GM18511 (cell line): ENCODE measurements around the gene MAP3K3.

Source experiments
- ATAC-seq: cut with Tn5 transposase; IDR thresholded peaks from one replicate; pipeline ENCODE4 v1.9.1; 2021; ENCODE audit warnings: mild to moderate bottlenecking, moderate library complexity; ENCODE audit not compliant: unreplicated experiment

Gene MAP3K3

DNA sequence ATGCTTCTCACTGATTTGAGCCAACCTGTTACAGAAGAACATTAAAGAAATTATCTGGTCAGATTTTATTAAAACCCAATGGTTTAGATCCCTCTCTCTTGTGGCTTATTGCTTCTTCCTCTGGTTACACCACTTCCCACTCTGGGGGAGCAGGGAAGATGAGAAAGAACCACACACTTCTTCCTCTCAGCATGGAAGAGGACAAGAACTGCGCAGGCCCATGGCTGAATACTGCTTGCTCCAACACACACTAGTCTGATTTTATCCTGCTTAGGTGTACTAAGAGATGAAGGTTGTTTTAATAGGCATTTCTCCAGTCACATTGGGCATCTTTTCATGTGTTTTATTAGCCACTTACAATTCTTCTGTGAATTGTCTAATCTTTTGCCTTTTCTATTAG lies 27.6 kb downstream of the MAP3K3 start:
- ATAC-seq = no peak

DNA sequence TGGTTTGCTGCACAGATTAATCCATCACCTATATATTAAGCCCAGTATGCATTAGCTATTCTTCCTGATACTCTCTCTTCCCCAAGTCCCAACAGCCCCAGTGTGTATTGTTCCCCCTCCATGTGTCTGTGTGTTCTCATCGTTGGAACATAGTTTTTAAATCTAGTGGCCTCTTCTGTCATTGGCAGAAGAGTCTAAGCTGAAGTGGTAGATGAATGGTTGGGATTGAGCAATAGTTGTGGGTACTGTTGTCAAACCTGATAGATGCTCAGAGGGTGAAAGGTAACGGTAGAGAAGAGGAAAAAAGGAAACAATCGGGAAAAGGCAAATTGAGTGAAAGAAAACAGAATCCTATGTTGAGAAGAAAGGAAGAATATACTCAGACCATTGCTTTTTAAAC lies 29.9 kb downstream of the MAP3K3 start:
- no peak for ATAC-seq

DNA sequence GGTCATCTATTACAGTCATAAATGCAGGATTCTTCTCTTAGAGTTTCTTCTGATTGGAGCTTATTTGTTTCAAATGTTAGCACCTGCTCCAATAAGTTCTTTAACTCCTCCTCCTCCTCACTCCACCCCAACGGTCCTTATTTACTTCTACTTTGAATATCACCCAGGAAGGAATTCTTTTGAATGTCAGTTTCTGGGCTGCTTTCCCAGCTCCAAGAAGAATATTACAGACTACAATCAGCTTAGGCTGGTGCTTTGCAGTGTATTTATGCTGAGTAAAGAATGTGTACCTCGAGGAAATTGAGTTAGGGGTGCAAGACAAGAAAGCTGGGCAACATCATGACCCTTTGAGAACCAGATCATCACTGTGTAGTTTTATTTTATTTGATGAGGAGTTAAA lies 30.8 kb downstream of the MAP3K3 start:
- no peak for ATAC-seq

DNA sequence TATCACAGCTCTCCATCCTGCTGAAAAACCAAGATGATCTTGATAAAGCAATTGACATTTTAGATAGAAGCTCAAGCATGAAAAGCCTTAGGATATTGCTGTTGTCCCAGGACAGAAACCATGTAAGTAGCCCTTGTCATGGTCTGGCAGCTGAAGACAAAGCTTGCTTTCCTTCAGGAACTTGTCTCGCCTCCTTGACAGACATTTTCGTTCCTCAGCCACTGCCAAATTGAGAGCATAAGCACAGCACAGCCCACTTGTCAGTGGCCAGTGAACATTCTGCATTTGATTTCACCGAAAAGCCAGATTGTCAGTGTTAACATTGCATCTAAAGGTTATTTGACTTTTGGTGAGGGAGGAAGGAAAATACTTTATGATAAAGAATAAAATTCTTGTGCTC lies 35.6 kb downstream of the MAP3K3 start:
- no peak for ATAC-seq

DNA sequence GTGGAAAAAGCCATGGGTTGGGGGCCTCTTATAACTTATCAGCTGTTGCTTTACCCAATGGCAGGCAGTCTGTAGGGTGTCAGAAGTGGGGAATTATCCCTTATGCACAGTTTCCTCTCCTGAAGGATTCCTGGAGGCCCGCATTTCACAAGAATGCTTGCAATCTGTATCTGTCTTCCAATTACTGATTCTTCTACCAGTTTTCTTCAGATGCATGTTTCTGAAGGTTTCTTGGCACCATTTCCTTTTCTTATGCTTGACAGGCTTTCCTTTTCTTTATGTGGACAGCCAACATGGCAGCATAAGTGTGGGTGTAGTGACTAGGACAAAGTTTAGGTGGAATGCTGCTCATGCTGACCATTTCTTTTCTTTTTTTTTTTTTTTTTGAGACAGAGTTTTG lies 36.1 kb downstream of the MAP3K3 start:
- ATAC-seq = no peak

DNA sequence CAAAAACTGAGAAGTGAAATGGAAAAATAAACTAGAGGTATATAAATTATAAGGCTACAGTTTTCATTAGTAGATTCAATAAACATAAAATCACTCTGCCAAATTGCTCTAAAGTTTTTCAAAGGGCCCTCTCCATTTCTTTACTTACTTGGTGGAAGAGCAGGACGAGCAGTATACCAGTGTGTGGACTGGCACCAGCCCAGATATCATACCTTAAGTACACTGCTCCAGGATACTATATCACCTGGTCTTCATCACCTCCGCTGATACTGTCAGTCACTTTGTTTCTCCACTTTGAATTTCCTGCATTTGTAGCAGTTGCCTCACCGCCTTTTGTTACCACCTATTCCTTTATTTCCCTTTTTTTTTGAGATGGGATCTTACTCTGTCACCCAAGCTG lies 37.6 kb downstream of the MAP3K3 start:
- no peak for ATAC-seq

DNA sequence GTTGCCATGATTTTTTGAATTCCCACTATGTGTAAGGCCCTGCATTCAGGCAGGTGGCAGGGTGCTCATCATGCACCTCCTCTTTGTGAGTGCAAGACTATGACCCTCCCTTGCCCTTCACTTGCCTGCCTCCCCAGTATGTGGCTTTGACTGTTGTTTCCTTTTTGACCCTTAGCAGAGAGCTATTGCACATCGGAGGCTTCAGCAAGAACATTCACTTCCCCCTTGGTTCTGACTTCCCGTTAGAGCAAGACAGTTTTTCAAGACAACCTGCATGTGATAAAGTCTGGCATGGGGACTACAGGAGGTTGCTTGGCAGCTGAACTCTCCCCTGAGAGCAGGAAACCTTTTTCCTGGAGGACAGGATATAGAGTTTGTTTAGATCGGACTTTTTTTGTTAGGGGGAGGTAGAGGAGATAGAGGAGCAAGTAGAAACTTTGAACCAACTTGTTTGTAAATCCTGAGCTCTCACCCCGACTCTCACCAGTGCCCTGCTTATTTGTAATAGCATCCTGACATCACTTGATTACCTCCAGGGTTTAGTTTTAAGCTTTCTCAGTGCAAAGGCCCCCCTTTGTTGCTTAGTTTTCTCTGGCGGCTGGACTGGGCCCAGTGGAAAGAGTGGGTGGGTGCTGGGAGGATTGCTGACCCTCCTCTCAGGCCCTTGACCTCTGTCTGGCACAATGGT lies 43.5 kb downstream of the MAP3K3 start:
- ATAC-seq = no peak

DNA sequence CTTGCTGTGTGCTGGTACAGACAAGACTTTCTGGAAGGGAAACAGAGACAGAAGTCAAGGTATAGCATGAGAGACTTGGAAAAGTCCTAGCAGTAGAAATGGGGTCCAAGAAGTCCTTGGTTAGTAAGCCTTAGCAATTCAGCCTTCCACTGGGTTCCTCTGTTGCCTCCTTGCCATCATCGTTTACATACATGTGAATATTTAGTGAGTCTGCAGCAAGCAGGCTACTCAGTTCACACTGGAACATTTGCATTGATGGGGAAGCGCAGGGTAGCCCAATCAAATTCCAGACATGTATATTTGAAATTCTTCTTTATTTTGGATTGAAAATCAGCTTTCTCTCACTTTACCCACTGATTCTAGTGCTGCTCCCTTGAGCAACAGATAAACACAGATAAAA lies 50.6 kb downstream of the MAP3K3 start:
- ATAC-seq = no peak

DNA sequence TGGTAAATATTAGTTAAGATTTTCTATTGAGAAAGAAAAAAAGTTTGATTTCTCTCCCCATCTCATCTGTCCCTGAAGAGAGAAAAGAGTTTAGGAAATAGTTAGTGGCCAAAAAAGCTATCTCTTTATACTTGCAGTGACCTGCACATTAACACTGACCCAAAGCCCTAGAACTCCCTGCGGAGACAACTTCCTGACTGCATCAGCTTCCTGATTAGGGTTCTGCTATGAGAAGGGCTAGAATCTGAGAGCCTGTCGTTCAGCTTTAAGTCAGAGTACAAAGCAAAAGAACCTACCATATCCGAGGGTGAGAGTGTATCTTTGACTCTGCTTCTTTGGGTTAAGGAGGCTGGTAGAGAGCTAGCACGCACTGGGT lies 53.0 kb downstream of the MAP3K3 start:
- ATAC-seq = no peak

DNA sequence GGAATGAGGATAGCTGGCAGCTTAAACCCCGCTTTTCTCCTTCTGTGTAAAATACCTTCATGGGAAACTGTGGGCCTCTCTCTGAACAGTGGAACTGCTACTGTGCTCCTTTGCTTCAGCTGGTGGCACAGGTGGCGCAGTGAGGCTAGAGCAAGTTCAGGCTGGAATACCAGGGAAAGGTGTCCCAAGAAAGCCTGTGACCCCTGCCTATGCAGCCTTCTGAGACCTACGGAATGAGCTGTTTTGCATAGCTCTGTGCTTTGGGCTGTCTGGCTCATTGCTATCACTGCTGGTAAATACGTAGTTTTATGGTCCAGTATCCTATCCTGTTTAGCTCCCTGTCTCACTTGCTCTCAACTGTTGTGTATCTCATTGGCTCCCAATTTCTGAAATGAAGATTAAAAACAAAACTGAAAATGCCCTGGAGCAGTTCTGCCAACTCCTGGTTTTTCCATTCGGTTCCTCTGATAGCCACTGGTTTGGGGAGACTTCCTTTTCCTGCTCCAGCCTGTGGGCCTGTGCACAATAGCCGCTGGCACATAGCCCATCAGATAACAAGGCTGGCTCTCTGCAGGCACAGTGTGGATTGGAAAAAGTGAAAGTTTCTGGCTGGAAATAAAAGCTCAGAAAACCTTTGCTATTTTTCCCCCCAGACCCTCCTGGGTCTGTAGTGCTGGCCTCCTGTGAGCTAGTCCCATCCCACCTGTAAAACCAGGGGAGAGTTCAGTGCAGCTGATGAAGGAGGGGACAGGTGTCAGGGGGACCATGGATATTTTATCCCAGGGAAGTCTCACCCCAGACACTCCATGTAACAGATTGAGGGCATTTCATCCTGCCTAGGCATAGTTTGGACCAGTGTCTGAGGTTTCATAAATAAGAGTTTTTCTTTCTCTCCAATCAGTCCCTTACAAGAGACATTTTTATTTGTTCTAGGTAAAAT lies 53.7 kb downstream of the MAP3K3 start:
- ATAC-seq = no peak

DNA sequence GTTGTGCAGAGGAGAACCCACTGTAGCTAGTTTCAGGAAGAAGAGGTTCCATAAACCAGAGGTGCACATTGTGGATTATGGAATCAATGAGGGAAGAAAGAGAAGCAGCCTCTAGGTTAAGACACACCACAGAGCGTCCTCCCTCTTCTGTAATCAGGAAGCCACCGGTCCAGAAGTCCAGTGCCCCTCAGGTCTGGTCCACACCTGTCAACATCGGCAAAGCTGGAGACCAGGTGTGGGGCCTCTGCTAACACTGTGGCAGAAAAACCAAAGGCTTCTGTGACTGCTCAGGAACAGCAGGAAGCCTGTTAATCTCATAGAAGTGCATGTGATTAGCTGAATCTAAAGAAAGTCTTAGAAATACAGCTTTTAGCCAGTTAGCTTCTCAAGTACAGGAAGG lies 54.4 kb downstream of the MAP3K3 start:
- no peak for ATAC-seq

DNA sequence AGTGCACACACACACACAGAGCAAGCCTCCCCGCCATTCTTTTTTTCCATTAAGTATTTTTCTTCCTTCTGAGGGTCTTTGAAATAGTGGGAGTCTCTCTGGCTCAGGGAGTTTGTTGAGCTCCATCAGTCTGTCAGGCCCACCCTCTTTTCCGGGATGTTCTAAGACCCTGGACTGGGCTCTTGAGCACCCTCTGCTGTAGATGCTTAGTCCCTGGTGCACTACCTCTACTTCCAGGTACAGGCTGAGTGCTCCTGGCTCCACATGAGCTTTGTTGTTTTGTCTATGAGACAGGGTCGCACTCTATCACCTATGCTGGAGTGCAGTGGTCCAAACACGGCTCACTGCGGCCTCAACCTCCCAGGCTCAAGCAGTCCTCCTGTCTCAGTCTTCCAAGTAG lies 57.0 kb downstream of the MAP3K3 start:
- ATAC-seq = no peak

DNA sequence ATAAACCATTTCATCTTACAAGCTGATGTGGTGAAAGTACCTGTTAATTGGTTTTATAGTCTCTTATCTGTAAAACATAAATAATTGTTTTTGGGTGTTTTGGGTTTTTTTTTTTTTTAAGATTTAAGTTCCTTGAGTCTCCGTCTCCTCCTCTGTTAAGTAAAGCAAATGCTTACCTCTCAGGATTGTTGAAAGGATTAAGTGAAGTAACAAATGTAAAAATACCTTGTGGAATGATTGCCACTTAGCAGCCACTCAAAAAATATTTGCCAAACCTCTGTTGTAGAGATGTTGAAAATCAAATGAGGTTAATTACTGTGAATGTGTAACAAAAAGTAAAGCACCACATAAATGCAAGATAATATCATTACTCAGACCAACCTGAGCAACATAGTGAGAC lies 58.5 kb downstream of the MAP3K3 start:
- ATAC-seq = no peak

DNA sequence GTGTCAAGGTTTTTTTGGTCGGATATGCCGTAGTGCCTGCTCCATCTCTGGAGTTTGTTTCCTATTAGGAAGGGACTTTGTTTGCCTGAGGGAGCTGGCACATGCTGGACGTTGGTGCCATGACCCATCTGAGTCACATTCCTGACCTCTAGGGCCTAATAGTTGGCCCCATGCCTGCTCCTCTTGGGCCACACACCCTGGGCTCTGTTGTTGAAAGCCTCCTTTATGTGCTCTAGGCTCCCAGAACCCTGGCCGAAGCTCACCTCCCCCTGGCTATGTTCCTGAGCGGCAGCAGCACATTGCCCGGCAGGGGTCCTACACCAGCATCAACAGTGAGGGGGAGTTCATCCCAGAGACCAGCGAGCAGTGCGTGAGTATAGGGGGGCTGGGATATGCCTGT lies 59.3 kb downstream of the MAP3K3 start:
- ATAC-seq = no peak

DNA sequence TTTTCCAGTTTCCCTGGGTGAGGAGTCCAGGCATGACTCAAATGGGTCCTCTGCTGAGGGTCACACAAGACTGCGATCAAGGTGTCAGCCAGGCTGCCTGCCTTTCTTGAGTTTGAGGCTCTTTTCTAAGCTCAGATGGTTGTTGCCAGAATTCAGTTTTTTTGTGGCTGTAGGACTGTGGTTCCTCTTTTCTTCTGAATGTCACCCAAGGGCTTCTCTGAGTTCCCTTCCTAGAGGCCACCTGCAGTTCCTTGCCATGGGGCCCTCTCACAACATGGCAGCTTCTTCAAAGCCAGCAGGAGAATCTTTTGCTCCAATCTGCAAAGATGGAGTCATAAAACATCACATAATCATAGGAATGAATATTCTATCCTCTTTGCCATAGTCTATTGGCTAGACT lies 60.2 kb downstream of the MAP3K3 start:
- no peak for ATAC-seq

DNA sequence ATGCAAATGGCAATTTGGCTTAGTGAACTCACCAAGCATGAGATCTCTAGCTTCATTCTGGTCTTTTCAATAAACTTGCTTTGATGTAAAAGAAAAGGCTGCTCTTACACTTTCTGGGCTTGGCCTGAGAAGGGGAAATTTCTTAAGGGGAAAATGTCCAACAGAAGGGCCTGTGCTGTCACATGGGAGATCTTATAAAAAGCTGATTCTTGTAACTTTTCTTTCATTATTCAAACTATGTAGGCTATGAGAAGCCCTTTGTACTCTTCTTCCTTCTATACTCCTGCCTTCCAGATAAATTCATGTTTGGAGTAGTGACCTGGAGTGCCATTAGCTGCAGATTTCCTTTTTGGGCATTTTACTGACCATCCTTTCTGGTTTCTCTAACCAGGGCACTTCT lies 60.8 kb downstream of the MAP3K3 start:
- no peak for ATAC-seq

DNA sequence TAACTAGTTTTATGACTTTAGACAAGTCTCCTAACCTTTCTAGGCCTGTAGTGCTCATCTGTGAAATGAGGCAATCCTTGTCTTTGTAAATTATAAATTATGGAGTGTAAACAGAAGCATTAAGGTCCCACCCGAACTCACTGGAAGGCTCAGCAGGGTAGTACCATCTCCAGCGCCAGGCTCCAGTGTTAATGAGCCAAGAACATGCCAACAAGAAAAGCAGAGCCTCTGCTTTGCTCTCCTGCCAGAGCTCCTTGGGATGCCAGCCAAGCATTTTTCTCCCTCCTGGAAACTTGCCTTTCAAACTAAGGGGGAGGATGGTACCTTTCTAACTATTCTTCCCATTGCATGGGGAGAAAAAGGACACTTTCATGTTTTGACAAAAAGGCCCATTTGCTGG lies 62.8 kb downstream of the MAP3K3 start:
- no peak for ATAC-seq

DNA sequence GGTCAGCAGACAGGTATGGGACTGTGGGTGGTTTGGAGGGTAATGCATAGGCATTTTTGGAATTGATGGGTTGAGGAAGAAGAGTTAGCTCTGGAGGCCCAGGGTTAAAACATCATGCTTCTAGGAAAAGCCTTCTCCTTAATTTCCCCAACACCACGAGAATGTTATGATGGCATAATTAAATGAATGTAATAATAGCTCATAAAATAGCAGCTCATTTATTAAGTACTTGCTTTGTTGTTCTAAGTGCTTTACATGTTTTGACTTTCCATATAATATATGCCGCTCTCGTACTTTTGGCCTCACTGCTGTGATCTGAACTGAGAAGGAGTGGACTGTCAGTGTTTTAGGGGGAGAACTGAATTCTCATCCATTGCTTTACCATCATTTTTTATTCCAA lies 63.4 kb downstream of the MAP3K3 start:
- no peak for ATAC-seq

DNA sequence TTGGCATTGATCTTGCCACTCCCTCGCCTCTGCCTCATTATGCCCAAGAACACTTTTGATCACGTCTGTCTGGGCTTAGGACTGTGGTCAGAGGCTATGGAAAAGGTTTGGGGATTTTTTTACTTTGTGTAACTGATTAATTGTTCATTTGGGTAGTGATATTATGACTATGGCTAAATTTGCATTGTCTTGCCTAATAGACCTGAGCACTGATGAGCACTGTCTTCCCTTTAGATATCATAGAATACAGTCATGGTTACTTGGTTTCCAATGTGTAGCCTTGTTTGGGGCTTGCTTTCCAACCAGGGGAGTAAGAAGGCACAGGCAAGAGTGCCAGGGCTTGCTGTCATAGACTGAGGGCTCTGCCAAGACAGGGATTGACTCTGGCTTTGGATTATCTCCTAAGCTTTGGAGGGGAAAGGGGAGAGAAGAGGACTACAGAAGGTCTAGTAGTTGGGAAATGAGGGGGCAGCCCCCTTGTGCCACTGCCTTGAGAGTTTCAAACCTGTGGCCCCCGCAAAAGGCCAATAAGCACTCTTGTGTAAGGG lies 64.0 kb downstream of the MAP3K3 start:
- no peak for ATAC-seq

DNA sequence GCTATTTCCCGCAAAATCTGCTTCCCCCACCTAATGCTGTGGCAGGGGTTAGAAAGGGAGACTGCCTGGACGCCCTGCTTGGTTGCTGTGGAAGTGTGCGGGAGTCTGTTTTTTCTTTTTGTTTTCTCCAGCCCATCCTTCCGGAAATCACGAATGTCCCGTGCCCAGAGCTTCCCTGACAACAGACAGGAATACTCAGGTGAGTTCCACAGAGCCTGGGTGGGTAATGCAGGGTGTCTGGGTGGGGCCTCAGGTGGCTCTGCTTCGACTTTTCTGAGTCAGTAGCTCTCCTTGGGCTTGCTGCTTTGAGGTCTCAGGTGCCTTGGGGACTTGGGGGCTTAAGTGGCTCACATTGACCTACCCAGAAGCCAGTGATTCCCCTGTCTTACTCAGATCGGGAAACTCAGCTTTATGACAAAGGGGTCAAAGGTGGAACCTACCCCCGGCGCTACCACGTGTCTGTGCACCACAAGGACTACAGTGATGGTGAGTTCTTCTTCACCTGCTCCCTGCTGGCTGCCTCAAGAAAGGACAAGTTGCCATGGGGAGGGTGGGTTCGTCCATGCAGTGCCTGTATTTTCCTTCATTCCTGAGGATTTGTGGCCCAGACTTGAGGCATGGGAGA lies 66.3 kb downstream of the MAP3K3 start:
- no peak for ATAC-seq

DNA sequence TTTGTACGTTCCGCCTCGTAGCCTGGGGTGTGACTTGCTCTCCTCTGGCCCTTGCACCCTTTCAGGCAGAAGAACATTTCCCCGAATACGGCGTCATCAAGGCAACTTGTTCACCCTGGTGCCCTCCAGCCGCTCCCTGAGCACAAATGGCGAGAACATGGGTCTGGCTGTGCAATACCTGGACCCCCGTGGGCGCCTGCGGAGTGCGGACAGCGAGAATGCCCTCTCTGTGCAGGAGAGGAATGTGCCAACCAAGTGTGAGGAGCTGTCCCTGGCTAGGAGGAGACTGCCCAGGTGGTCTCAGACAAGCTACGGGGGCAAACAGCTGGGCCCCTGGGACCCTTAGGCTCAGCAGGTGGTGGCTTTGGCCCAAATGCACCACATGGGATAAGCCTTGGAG lies 67.3 kb downstream of the MAP3K3 start:
- no peak for ATAC-seq
